ENCODE results near the gene HOXA13. TPM values are rescaled to one million over a fixed set of nuclear protein-coding genes. Genes with fewer than 3 reads are reported as not detected.

Gene HOXA13
- total RNA-seq, 2 experiments from 2014 or later: not detected

DNA sequence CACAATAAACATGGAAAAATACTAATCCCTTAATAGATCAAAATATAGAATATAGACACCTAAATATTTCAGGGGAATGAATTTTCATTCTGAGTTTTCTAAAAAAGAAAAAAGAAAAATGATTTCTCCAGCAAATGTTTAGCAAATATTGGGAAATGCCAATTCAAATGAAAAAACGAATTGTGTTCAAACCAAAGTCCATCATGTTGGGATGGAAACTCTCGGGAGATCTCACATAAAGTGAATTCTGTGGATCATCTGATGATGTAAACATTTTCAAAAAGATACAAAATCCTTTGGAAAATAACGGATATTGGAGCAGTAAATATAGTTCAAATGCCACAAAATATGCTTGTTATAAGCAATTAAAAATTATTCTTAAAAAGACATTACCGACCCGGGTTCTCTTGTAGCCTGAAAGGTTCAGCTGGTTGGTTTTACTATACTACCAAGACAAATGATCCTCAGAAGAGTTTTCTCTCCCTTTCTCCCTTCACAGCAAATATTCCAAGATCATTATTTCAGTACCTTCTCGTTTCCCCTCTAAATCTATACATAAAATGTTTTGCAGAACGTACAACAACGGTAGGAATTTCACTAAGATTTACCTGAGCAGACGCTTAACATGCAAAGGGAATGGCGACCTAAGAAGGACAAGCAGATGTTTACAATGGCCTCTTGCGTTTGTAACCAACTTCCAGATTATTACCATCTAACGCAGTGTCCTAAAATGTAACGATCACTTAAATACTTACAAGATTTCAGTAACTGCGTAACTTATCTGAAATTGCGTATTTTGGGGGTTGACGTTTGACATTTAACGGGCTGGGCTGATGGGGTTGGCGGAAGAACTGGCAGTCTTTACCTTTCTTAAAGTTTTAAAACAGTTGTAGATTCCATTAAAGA lies 2.5 kb downstream of the HOXA13 start:
- Mint-ChIP-seq H3K9me3 (ENCODE audit: low read depth) (no peaks in the 10 kb centered on the region), H3K27ac (no peak overlapping the region), H3K36me3 (ENCODE audit: low read depth) (no peaks in the 10 kb centered on the region), H3K4me1 (peaks cover 23% of the 10 kb centered on the region), H3K27me3 (peaks cover 73% of the 10 kb centered on the region), H3K4me3 (no peak overlapping the region)
- ATAC-seq: no peak
- POLR2A ChIA-PET: no interaction called here
- no peak for DNase-seq
- intact Hi-C loops (cut with DNase I, micrococcal nuclease): loop anchor here (1.0 to 10.0 kb wide), 12 partner anchors 29 to 900 kb away; partner anchors contain the start of genes HIBADH (in 2 of the 2) and EVX1 (in 1 of the 2)
- CTCF ChIA-PET: interaction anchor here (0.7 to 1.5 kb wide), 3 partner anchors 7 to 51 kb away, joined by 3 to 4 read pairs (median 3); no protein-coding TSS in a partner anchor

DNA sequence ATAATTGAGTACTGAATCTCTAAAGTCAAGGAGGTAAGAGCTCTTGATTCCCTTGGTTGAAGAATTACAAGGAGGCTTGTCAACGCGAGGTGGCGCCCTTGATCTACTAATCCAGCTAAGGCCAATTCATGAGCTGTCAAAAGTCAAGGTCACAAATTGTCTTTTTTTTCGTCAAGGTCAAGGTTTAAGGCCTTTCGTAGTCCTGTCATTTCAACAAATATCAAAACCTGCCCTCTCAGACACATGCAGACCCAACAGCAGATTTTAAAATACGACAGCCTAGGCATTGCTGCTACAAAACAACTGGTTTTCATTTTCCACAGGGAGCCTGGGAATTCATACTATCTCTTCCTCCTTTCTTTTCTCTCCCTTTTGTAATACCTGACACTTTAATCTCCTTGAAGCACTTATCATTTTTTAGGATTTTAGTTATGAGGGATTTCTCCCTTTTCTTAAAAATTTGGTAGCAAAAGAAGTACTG lies 3.6 kb downstream of the HOXA13 start:
- H3K27ac Mint-ChIP-seq: no peak overlapping the region
- peak; percentile 92 for DNase-seq
- H3K9me3 Mint-ChIP-seq (ENCODE audit: low read depth): no peaks in the 10 kb centered on the region
- POLR2A ChIA-PET: interaction anchor here (0.6 to 0.9 kb wide), 3 partner anchors 32 to 827 kb away, joined by 3 read pairs; no protein-coding TSS in a partner anchor
- peaks cover 24% of the 10 kb centered on the region for H3K4me1 Mint-ChIP-seq
- intact Hi-C loops (cut with DNase I, micrococcal nuclease): loop anchor here (1.0 to 10.0 kb wide), 11 partner anchors 46 to 901 kb away; partner anchors contain the start of genes HIBADH (in 2 of the 2) and EVX1 (in 1 of the 2)
- H3K36me3 Mint-ChIP-seq (ENCODE audit: low read depth): no peaks in the 10 kb centered on the region
- CTCF ChIA-PET: interaction anchor here (0.6 to 3.0 kb wide), 60 partner anchors 9 to 1345 kb away, joined by 3 to 22 read pairs (median 4); partner anchors contain the start of genes HOXA11 and HOXA6
- H3K4me3 Mint-ChIP-seq: no peak overlapping the region
- no peak for ATAC-seq
- H3K27me3 Mint-ChIP-seq: peaks cover 72% of the 10 kb centered on the region

- no peaks in the 10 kb centered on the region for H3K9me3 Mint-ChIP-seq (ENCODE audit: low read depth)
- POLR2A ChIA-PET: no interaction called here
Observed at GRCh38 chr7:27194686-27195379, 5.1 kb downstream of the HOXA13 start.

DNA sequence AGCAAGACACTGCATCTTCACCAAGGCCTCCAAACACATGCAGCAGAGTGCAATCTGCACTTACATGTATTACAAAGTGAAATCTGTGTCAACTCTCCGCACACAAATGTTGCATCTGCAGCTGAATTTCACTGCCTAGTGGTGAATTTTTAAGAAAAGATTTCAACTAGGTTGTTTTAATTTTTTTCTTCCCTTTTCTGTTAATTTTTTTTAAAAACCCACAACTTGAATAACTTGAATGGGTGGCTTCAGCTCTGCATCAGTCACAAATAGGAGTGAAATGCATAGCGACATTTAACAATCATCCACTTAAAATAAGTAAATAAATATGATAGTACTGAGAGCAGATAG lies 5.9 kb downstream of the HOXA13 start:
- intact Hi-C loops (cut with DNase I, micrococcal nuclease): loop anchor here in 1 of 2 experiments (10.0 kb wide), 1 partner anchor 471 kb away; the partner anchor contains the start of gene HIBADH
- ATAC-seq: no peak
- Mint-ChIP-seq H3K27ac (no peak overlapping the region), H3K36me3 (ENCODE audit: low read depth) (no peaks in the 10 kb centered on the region), H3K4me1 (peaks cover 12% of the 10 kb centered on the region), H3K9me3 (ENCODE audit: low read depth) (no peaks in the 10 kb centered on the region), H3K4me3 (no peak overlapping the region), H3K27me3 (peaks cover 80% of the 10 kb centered on the region)
- DNase-seq: no peak
- POLR2A ChIA-PET: no interaction called here
- CTCF ChIA-PET: interaction anchor here (0.5 to 3.0 kb wide), 7 partner anchors 7 to 901 kb away, joined by 3 to 22 read pairs (median 3); partner anchors contain the start of gene HOXA11

More at GRCh38 chr7:27194686-27195379, 5.1 kb downstream of the HOXA13 start:
- ATAC-seq (no peak), DNase-seq (no peak)
- H3K27me3 Mint-ChIP-seq: peaks cover 75% of the 10 kb centered on the region
- no peak overlapping the region for H3K4me3 Mint-ChIP-seq
- H3K36me3 Mint-ChIP-seq (ENCODE audit: low read depth): no peaks in the 10 kb centered on the region
- CTCF ChIA-PET: interaction anchor here (0.5 to 3.0 kb wide), 16 partner anchors 8 to 900 kb away, joined by 3 to 22 read pairs (median 4); partner anchors contain the start of genes HOXA11, HOXA6 and HOXA7
- intact Hi-C loops (cut with DNase I, micrococcal nuclease): loop anchor here (5.0 to 10.0 kb wide), 7 partner anchors 47 to 902 kb away; partner anchors contain the start of genes HIBADH (in 2 of the 2) and EVX1 (in 1 of the 2)
- H3K4me1 Mint-ChIP-seq: peaks cover 12% of the 10 kb centered on the region
- no peak overlapping the region for H3K27ac Mint-ChIP-seq

- Mint-ChIP-seq H3K27ac (no peak overlapping the region), H3K36me3 (ENCODE audit: low read depth) (no peaks in the 10 kb centered on the region), H3K27me3 (peaks cover 79% of the 10 kb centered on the region), H3K9me3 (ENCODE audit: low read depth) (no peaks in the 10 kb centered on the region), H3K4me3 (no peak overlapping the region), H3K4me1 (peaks cover 15% of the 10 kb centered on the region)
- POLR2A ChIA-PET: no interaction called here
- no peak for ATAC-seq
- no peak for DNase-seq
- intact Hi-C loops (cut with DNase I, micrococcal nuclease): loop anchor here in 1 of 2 experiments (10.0 kb wide), 1 partner anchor 471 kb away; the partner anchor contains the start of gene HIBADH
- CTCF ChIA-PET: interaction anchor here (0.7 to 3.0 kb wide), 4 partner anchors 7 to 727 kb away, joined by 3 to 22 read pairs (median 5); partner anchors contain the start of gene HOXA11
Observed at GRCh38 chr7:27193335-27194001, 6.4 kb downstream of the HOXA13 start.

GRCh38 chr7:27192546-27193334 lies 7.2 kb downstream of the HOXA13 start:
- no peaks in the 10 kb centered on the region for H3K9me3 Mint-ChIP-seq (ENCODE audit: low read depth)
- H3K27me3 Mint-ChIP-seq: peaks cover 79% of the 10 kb centered on the region
- ATAC-seq (peak; percentile 48), DNase-seq (no peak)
- no peaks in the 10 kb centered on the region for H3K36me3 Mint-ChIP-seq (ENCODE audit: low read depth)
- intact Hi-C loops (cut with DNase I, micrococcal nuclease): loop anchor here in 1 of 2 experiments (10.0 kb wide), 1 partner anchor 472 kb away; the partner anchor contains the start of gene HIBADH
- peaks cover 22% of the 10 kb centered on the region for H3K4me1 Mint-ChIP-seq
- CTCF ChIA-PET: interaction anchor here (0.7 to 1.9 kb wide), 4 partner anchors 14 to 115 kb away, joined by 3 to 7 read pairs (median 4); partner anchors contain the start of gene EVX1
- H3K4me3 Mint-ChIP-seq: peak overlapping the region; percentile 45
- POLR2A ChIA-PET: no interaction called here
- no peak overlapping the region for H3K27ac Mint-ChIP-seq

- Mint-ChIP-seq H3K4me1 (peaks cover 27% of the 10 kb centered on the region), H3K4me3 (peak overlapping the region; percentile 33), H3K9me3 (ENCODE audit: low read depth) (no peaks in the 10 kb centered on the region), H3K36me3 (ENCODE audit: low read depth) (no peaks in the 10 kb centered on the region), H3K27me3 (peaks cover 78% of the 10 kb centered on the region), H3K27ac (no peak overlapping the region)
- CTCF ChIA-PET: interaction anchor here (0.7 to 1.9 kb wide), 5 partner anchors 11 to 114 kb away, joined by 3 to 7 read pairs (median 3); partner anchors contain the start of gene EVX1
- POLR2A ChIA-PET: no interaction called here
- DNase-seq (no peak), ATAC-seq (no peak)
- intact Hi-C loops (cut with DNase I, micrococcal nuclease): loop anchor here in 1 of 2 experiments (10.0 kb wide), 1 partner anchor 473 kb away; the partner anchor contains the start of gene HIBADH
Observed at GRCh38 chr7:27191833-27192545, 7.9 kb downstream of the HOXA13 start.

DNA sequence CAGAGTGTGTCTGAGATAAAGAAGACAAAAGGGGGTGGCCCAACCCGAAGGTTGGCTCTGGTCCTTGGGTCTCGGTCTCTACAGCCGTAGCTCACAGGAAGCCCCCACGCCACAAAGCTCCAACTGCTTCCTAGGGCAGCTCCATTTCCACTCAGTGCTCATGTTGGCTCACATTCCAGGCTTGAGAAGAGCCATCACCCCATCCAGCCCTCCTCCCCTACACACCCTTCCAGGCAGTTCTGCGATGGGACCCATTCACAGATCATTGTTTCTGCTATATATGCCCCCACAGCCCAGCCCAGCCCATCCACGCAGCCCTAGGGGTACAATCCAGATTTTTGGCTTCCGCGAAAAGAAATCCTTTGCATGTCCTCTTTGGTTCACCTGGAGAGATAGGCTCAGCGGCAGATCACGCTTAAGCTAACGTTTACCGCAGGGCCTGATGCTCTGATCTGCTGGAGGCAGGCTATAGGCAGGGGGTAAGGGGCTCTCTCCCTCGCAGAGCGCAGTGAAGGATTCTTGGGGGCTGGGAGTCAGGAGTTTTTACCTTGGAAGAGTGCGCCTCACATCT lies 8.6 kb downstream of the HOXA13 start:
- intact Hi-C loops (cut with DNase I, micrococcal nuclease): loop anchor here in 1 of 2 experiments (10.0 kb wide), 1 partner anchor 474 kb away; the partner anchor contains the start of gene HIBADH
- CTCF ChIA-PET: interaction anchor here (1.0 to 1.9 kb wide), 5 partner anchors 7 to 386 kb away, joined by 3 to 7 read pairs (median 4); partner anchors contain the start of gene EVX1
- Mint-ChIP-seq H3K4me1 (peaks cover 29% of the 10 kb centered on the region), H3K27me3 (peaks cover 81% of the 10 kb centered on the region), H3K4me3 (no peak overlapping the region), H3K27ac (no peak overlapping the region), H3K36me3 (ENCODE audit: low read depth) (no peaks in the 10 kb centered on the region), H3K9me3 (ENCODE audit: low read depth) (no peaks in the 10 kb centered on the region)
- POLR2A ChIA-PET: no interaction called here
- no peak for DNase-seq
- no peak for ATAC-seq

Data from activated CD4-positive, alpha-beta T cell treated with anti-CD3 and anti-CD28 coated beads for 36 hours (primary cell).